Colon (tissue), 2 donors: ENCODE results near the gene PCP4L1.
"Not testable (repeated sequence)": the region's sequence is repeated elsewhere in the genome, so short reads cannot be mapped to it uniquely, and the experiment has no call there.

Experiments
- FAIRE-seq: peaks from 2 replicates; lab custom pipeline; 2012; peaks lifted over from hg19 to GRCh38; lab: Jason Lieb, UNC
- donor health status: control.
- donor health status: control.

PCP4L1 gene

GRCh38 chr1:161315841-161316674 is 57.5 kb downstream of the PCP4L1 start:
- FAIRE-seq = not testable (repeated sequence)

GRCh38 chr1:161324020-161324419 is 65.5 kb downstream of the PCP4L1 start:
- FAIRE-seq = no peak

DNA sequence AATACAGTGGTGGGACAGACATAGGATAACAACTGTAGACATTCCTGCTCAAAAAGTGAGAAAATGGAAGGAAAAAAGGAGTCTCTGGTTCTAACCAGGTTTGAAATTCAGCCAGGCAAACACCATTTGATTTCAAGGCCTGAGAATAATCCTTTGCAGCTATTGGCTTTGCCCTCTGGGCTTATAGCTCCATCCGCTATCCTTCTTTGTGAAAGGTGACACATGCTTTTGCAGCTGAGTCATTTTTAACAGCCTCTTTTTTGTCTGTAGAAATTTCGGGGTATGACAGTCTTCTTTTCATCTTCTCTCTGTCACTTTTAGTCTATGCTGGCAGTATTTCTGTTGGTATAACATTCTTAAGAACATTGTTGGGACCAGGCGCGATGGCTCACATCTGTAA is 71.8 kb downstream of the PCP4L1 start:
- no peak for FAIRE-seq

DNA sequence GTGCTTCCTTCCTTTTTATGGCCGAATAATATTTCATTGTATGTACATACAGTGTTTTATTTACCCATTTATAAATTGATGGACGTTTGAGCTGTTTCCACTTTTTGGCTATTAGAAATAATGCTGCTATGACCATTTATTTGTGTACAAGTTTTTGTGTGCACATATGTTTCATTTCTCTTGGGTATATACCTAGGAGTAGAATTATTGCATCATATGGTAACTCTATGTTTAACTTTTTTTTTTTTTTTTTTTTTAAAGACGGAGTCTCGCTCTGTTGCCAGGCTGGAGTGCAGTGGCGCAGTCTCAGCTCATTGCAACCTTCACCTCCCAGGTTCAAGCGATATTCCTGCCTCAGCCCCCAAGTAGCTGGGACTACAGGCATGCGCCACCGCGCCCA is 74.6 kb downstream of the PCP4L1 start:
- no peak for FAIRE-seq
